ENCODE measurements around the gene SLC6A6. TPM values are rescaled to one million over a fixed set of nuclear protein-coding genes. Genes with fewer than 3 reads are reported as not detected.

SLC6A6 gene
- total and polyA plus RNA-seq, 2 experiments from 2014 or later: 4.6 to 10.6 TPM

- no peak for DNase-seq
- Histone ChIP-seq H3K36me3 (ENCODE audit: low read depth) (no peaks in the 10 kb centered on the region), H3K9me3 (ENCODE audit: low read depth) (no peaks in the 10 kb centered on the region), H2AFZ (no peak overlapping the region), H3K9ac (0 out of 2 replicates have a peak overlapping the region, but pooled peaks have one; percentile 23), H4K20me1 (ENCODE audit: insufficient read depth) (no peaks in the 10 kb centered on the region), H3K4me3 (no peak overlapping the region), H3K4me2 (ENCODE audit: unreplicated experiment) (peak overlapping the region; percentile 35), H3F3A (ENCODE audit: insufficient read depth) (0 out of 2 replicates have a peak, but pooled peaks cover 15% of the 10 kb centered on the region), H3K9me2 (ENCODE audit: insufficient read depth) (no peaks in the 10 kb centered on the region), H3K79me2 (ENCODE audit: insufficient read depth) (peaks cover 12% of the 10 kb centered on the region), H3K27ac (peak overlapping the region; percentile 41), H3K27me3 (replicated peaks; ENCODE audit: insufficient read depth) (no peaks in the 10 kb centered on the region), H3K4me1 (ENCODE audit: insufficient read depth) (peaks cover 36% of the 10 kb centered on the region)
- 77 to 81% methylated on average over 10 of the region's 10 CpGs for WGBS, 2 experiments (ENCODE audit: low coverage in 1 of 2, low lambda C conversion rate in 2 of 2, missing lambda C conversion rate in 2 of 2)
- no peak for TF ChIP-seq EZH2phosphoT487 (IDR thresholded peaks at IDR 0.05; ENCODE audit: insufficient read depth, low read depth)
- no peak for TF ChIP-seq EZH2 (IDR thresholded peaks at IDR 0.05; ENCODE audit: insufficient read depth, poor library complexity, severe bottlenecking)
- in situ Hi-C loops (cut with MboI): no loop called here
These were observed 29.1 kb downstream of the SLC6A6 start for GRCh38 chr3:14431452-14431916.

GRCh38 chr3:14431917-14432834 lies 29.8 kb downstream of the SLC6A6 start:
- Histone ChIP-seq H2AFZ (no peak overlapping the region), H3K9me3 (ENCODE audit: low read depth) (no peaks in the 10 kb centered on the region), H3F3A (ENCODE audit: insufficient read depth) (0 out of 2 replicates have a peak, but pooled peaks cover 15% of the 10 kb centered on the region), H3K27ac (peak overlapping the region; percentile 41), H3K36me3 (ENCODE audit: low read depth) (no peaks in the 10 kb centered on the region), H3K27me3 (replicated peaks; ENCODE audit: insufficient read depth) (no peaks in the 10 kb centered on the region), H3K79me2 (ENCODE audit: insufficient read depth) (peaks cover 19% of the 10 kb centered on the region), H3K9ac (peak overlapping the region; percentile 23), H4K20me1 (ENCODE audit: insufficient read depth) (no peaks in the 10 kb centered on the region), H3K4me3 (peak overlapping the region; percentile 28), H3K9me2 (ENCODE audit: insufficient read depth) (no peaks in the 10 kb centered on the region), H3K4me1 (ENCODE audit: insufficient read depth) (peaks cover 36% of the 10 kb centered on the region), H3K4me2 (ENCODE audit: unreplicated experiment) (peak overlapping the region; percentile 35)
- DNase-seq: peak; percentile 92
- 32 to 34% methylated on average over 14 of the region's 14 CpGs for WGBS, 2 experiments (ENCODE audit: low coverage in 1 of 2, low lambda C conversion rate in 2 of 2, missing lambda C conversion rate in 2 of 2)
- in situ Hi-C loops (cut with MboI): no loop called here
- no peak for TF ChIP-seq EZH2phosphoT487 (IDR thresholded peaks at IDR 0.05; ENCODE audit: insufficient read depth, low read depth)
- no peak for TF ChIP-seq EZH2 (IDR thresholded peaks at IDR 0.05; ENCODE audit: insufficient read depth, poor library complexity, severe bottlenecking)

- Histone ChIP-seq H3K27me3 (replicated peaks; ENCODE audit: insufficient read depth) (no peaks in the 10 kb centered on the region), H3K27ac (no peak overlapping the region), H3K9me2 (ENCODE audit: insufficient read depth) (no peaks in the 10 kb centered on the region), H3F3A (ENCODE audit: insufficient read depth) (0 out of 2 replicates have a peak, but pooled peaks cover 15% of the 10 kb centered on the region), H3K79me2 (ENCODE audit: insufficient read depth) (peaks cover 25% of the 10 kb centered on the region), H3K9me3 (ENCODE audit: low read depth) (no peaks in the 10 kb centered on the region), H3K4me1 (ENCODE audit: insufficient read depth) (peaks cover 36% of the 10 kb centered on the region), H3K4me3 (no peak overlapping the region), H2AFZ (no peak overlapping the region), H4K20me1 (ENCODE audit: insufficient read depth) (no peaks in the 10 kb centered on the region), H3K9ac (no peak overlapping the region), H3K36me3 (ENCODE audit: low read depth) (no peaks in the 10 kb centered on the region), H3K4me2 (ENCODE audit: unreplicated experiment) (no peak overlapping the region)
- WGBS, 2 experiments (ENCODE audit: low coverage in 1 of 2, low lambda C conversion rate in 2 of 2, missing lambda C conversion rate in 2 of 2): 91 to 94% methylated on average over 8 of the region's 8 CpGs
- no peak for DNase-seq
- in situ Hi-C loops (cut with MboI): no loop called here
- TF ChIP-seq EZH2 (IDR thresholded peaks at IDR 0.05; ENCODE audit: insufficient read depth, poor library complexity, severe bottlenecking) (no peak), EZH2phosphoT487 (IDR thresholded peaks at IDR 0.05; ENCODE audit: insufficient read depth, low read depth) (no peak)
These were observed 30.7 kb downstream of the SLC6A6 start for GRCh38 chr3:14433106-14433505.

GRCh38 chr3:14434126-14434497 lies 31.7 kb downstream of the SLC6A6 start:
- peak; percentile 92 for DNase-seq
- Histone ChIP-seq H3F3A (ENCODE audit: insufficient read depth) (0 out of 2 replicates have a peak, but pooled peaks cover 15% of the 10 kb centered on the region), H3K79me2 (ENCODE audit: insufficient read depth) (peaks cover 27% of the 10 kb centered on the region), H3K27me3 (replicated peaks; ENCODE audit: insufficient read depth) (no peaks in the 10 kb centered on the region), H3K9me3 (ENCODE audit: low read depth) (no peaks in the 10 kb centered on the region), H4K20me1 (ENCODE audit: insufficient read depth) (no peaks in the 10 kb centered on the region), H3K9me2 (ENCODE audit: insufficient read depth) (no peaks in the 10 kb centered on the region), H3K4me2 (ENCODE audit: unreplicated experiment) (no peak overlapping the region), H3K4me3 (no peak overlapping the region), H2AFZ (no peak overlapping the region), H3K4me1 (ENCODE audit: insufficient read depth) (peaks cover 36% of the 10 kb centered on the region), H3K36me3 (ENCODE audit: low read depth) (no peaks in the 10 kb centered on the region), H3K9ac (0 out of 2 replicates have a peak overlapping the region, but pooled peaks have one; percentile 27), H3K27ac (peak overlapping the region; percentile 49)
- in situ Hi-C loops (cut with MboI): no loop called here
- no peak for TF ChIP-seq EZH2 (IDR thresholded peaks at IDR 0.05; ENCODE audit: insufficient read depth, poor library complexity, severe bottlenecking)
- TF ChIP-seq EZH2phosphoT487 (IDR thresholded peaks at IDR 0.05; ENCODE audit: insufficient read depth, low read depth): no peak
- 12 to 21% methylated on average over 4 of the region's 4 CpGs for WGBS, 2 experiments (ENCODE audit: low coverage in 1 of 2, low lambda C conversion rate in 2 of 2, missing lambda C conversion rate in 2 of 2)
